ENCODE measurements around the gene PLCXD3. TPM values are rescaled to one million over a fixed set of nuclear protein-coding genes. Genes with fewer than 3 reads are reported as not detected.

The PLCXD3 gene
- total RNA-seq, 2 experiments from 2014 or later, result not detected

GRCh38 chr5:41459557-41459956, 50.8 kb downstream of the PLCXD3 start:
- Mint-ChIP-seq H3K27ac (no peak overlapping the region), H3K4me3 (no peak overlapping the region), H3K36me3 (no peaks in the 10 kb centered on the region), H3K4me1 (no peaks in the 10 kb centered on the region), H3K9me3 (no peaks in the 10 kb centered on the region), H3K27me3 (no peaks in the 10 kb centered on the region)
- no peak for ATAC-seq (ENCODE audit: low read depth)
- no peak for DNase-seq
- POLR2A ChIA-PET, result no interaction called here

- Mint-ChIP-seq H3K4me3 (no peak overlapping the region), H3K9me3 (no peaks in the 10 kb centered on the region), H3K27ac (no peak overlapping the region), H3K27me3 (no peaks in the 10 kb centered on the region), H3K36me3 (no peaks in the 10 kb centered on the region), H3K4me1 (no peaks in the 10 kb centered on the region)
- no peak for DNase-seq
- POLR2A ChIA-PET, result no interaction called here
- no peak for ATAC-seq (ENCODE audit: low read depth)
Observed at GRCh38 chr5:41457094-41457493, 53.3 kb downstream of the PLCXD3 start.

- no peak for DNase-seq
- Mint-ChIP-seq H3K9me3 (no peaks in the 10 kb centered on the region), H3K27ac (no peak overlapping the region), H3K36me3 (no peaks in the 10 kb centered on the region), H3K4me3 (no peak overlapping the region), H3K27me3 (no peaks in the 10 kb centered on the region), H3K4me1 (no peaks in the 10 kb centered on the region)
- POLR2A ChIA-PET, result no interaction called here
- no peak for ATAC-seq (ENCODE audit: low read depth)
Observed at GRCh38 chr5:41452506-41452905, 57.9 kb downstream of the PLCXD3 start.

- no peaks in the 10 kb centered on the region for H3K9me3 Mint-ChIP-seq
- no peak overlapping the region for H3K4me3 Mint-ChIP-seq
- DNase-seq (no peak), ATAC-seq (ENCODE audit: low read depth) (no peak)
- H3K4me1 Mint-ChIP-seq, result no peaks in the 10 kb centered on the region
- H3K27ac Mint-ChIP-seq, result no peak overlapping the region
- no peaks in the 10 kb centered on the region for H3K27me3 Mint-ChIP-seq
- no peaks in the 10 kb centered on the region for H3K36me3 Mint-ChIP-seq
- POLR2A ChIA-PET, result no interaction called here
Observed at GRCh38 chr5:41447650-41448510, 62.5 kb downstream of the PLCXD3 start.

GRCh38 chr5:41445937-41446563, 64.4 kb downstream of the PLCXD3 start:
- POLR2A ChIA-PET, result no interaction called here
- no peak for ATAC-seq (ENCODE audit: low read depth)
- H3K27ac Mint-ChIP-seq, result no peak overlapping the region

GRCh38 chr5:41435276-41435675, 75.1 kb downstream of the PLCXD3 start:
- no peak overlapping the region for H3K27ac Mint-ChIP-seq
- H3K4me3 Mint-ChIP-seq, result no peak overlapping the region
- H3K36me3 Mint-ChIP-seq, result no peaks in the 10 kb centered on the region
- peaks cover 2% of the 10 kb centered on the region for H3K27me3 Mint-ChIP-seq
- H3K4me1 Mint-ChIP-seq, result no peaks in the 10 kb centered on the region
- no peaks in the 10 kb centered on the region for H3K9me3 Mint-ChIP-seq
- POLR2A ChIA-PET, result no interaction called here
- DNase-seq (no peak), ATAC-seq (ENCODE audit: low read depth) (no peak)

More at GRCh38 chr5:41445937-41446563, 64.4 kb downstream of the PLCXD3 start:
- no peak for DNase-seq
- no peaks in the 10 kb centered on the region for H3K9me3 Mint-ChIP-seq
- H3K36me3 Mint-ChIP-seq, result no peaks in the 10 kb centered on the region
- no peaks in the 10 kb centered on the region for H3K4me1 Mint-ChIP-seq
- H3K27me3 Mint-ChIP-seq, result no peaks in the 10 kb centered on the region
- no peak overlapping the region for H3K4me3 Mint-ChIP-seq

- Mint-ChIP-seq H3K27me3 (peaks cover 4% of the 10 kb centered on the region), H3K4me3 (no peak overlapping the region), H3K4me1 (no peaks in the 10 kb centered on the region), H3K9me3 (no peaks in the 10 kb centered on the region), H3K36me3 (no peaks in the 10 kb centered on the region), H3K27ac (no peak overlapping the region)
- no peak for ATAC-seq (ENCODE audit: low read depth)
- no peak for DNase-seq
- POLR2A ChIA-PET, result no interaction called here
Observed at GRCh38 chr5:41433552-41434181, 76.7 kb downstream of the PLCXD3 start.

GRCh38 chr5:41432481-41433253, 77.7 kb downstream of the PLCXD3 start:
- H3K27me3 Mint-ChIP-seq, result peaks cover 4% of the 10 kb centered on the region
- no peak overlapping the region for H3K4me3 Mint-ChIP-seq
- no peaks in the 10 kb centered on the region for H3K4me1 Mint-ChIP-seq
- H3K27ac Mint-ChIP-seq, result no peak overlapping the region
- H3K36me3 Mint-ChIP-seq, result no peaks in the 10 kb centered on the region
- H3K9me3 Mint-ChIP-seq, result no peaks in the 10 kb centered on the region
- POLR2A ChIA-PET, result no interaction called here
- ATAC-seq (ENCODE audit: low read depth), result no peak
- no peak for DNase-seq

GRCh38 chr5:41427505-41427904, 82.9 kb downstream of the PLCXD3 start:
- no peaks in the 10 kb centered on the region for H3K9me3 Mint-ChIP-seq
- H3K4me3 Mint-ChIP-seq, result no peak overlapping the region
- POLR2A ChIA-PET, result no interaction called here
- H3K4me1 Mint-ChIP-seq, result no peaks in the 10 kb centered on the region
- ATAC-seq (ENCODE audit: low read depth), result no peak
- H3K27ac Mint-ChIP-seq, result no peak overlapping the region
- peaks cover 2% of the 10 kb centered on the region for H3K27me3 Mint-ChIP-seq
- no peak for DNase-seq
- H3K36me3 Mint-ChIP-seq, result no peaks in the 10 kb centered on the region

GRCh38 chr5:41425736-41426135, 84.7 kb downstream of the PLCXD3 start:
- Mint-ChIP-seq H3K27me3 (peaks cover 2% of the 10 kb centered on the region), H3K9me3 (no peaks in the 10 kb centered on the region), H3K27ac (no peak overlapping the region), H3K4me1 (no peaks in the 10 kb centered on the region), H3K4me3 (no peak overlapping the region), H3K36me3 (no peaks in the 10 kb centered on the region)
- DNase-seq (no peak), ATAC-seq (ENCODE audit: low read depth) (no peak)
- POLR2A ChIA-PET, result no interaction called here

GRCh38 chr5:41420492-41421067, 89.8 kb downstream of the PLCXD3 start:
- Mint-ChIP-seq H3K4me1 (no peaks in the 10 kb centered on the region), H3K27me3 (no peaks in the 10 kb centered on the region)
- POLR2A ChIA-PET, result no interaction called here

GRCh38 chr5:41418220-41419031, 92.0 kb downstream of the PLCXD3 start:
- ATAC-seq (ENCODE audit: low read depth), result no peak
- Mint-ChIP-seq H3K27me3 (no peaks in the 10 kb centered on the region), H3K36me3 (no peaks in the 10 kb centered on the region), H3K4me3 (no peak overlapping the region), H3K4me1 (no peaks in the 10 kb centered on the region), H3K9me3 (no peaks in the 10 kb centered on the region), H3K27ac (no peak overlapping the region)
- POLR2A ChIA-PET, result no interaction called here
- no peak for DNase-seq

More at GRCh38 chr5:41420492-41421067, 89.8 kb downstream of the PLCXD3 start:
- ATAC-seq (ENCODE audit: low read depth) (no peak), DNase-seq (no peak)
- Mint-ChIP-seq H3K36me3 (no peaks in the 10 kb centered on the region), H3K27ac (no peak overlapping the region), H3K4me3 (no peak overlapping the region), H3K9me3 (no peaks in the 10 kb centered on the region)

Data from activated naive CD8-positive, alpha-beta T cell treated with anti-CD3 and anti-CD28 coated beads, Interleukin-2, amount 10 ng/mL, durations not matched to agents 7 days and 5 days (primary cell).